ENCODE results near the gene UQCC3. TPM values are rescaled to one million over a fixed set of nuclear protein-coding genes. Genes with fewer than 3 reads are reported as not detected.

UQCC3 gene
- total and polyA plus RNA-seq, 9 of the 15 experiments (the other 6 are each of a cell fraction or from before 2014, with no cell fraction given) = 3.3 to 44.3 (median 8.0) TPM

DNA sequence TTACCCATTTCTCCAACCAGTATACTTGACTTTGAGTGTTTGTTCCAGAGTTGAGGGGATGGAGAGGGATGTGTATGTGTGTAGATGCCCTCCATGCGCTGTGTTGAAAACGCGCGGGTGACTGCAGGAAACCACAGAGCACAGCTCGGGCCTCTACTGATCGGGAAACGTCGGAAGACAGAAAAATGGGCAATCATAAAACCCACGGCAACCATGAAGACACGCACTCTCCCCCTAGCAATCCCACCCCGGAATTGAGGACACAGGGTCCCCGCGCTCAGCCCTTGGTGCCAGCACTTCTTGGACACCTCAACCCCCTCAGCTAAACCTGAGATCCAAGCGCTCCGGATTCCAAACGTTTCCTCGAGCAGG lies 251 bp upstream of the UQCC3 start (continued):
- TF ChIP-seq RBM34 (IDR thresholded peaks at IDR 0.05; ENCODE audit: borderline replicate concordance, insufficient read depth, low read length) (no peak), MYC (IDR thresholded peaks at IDR 0.05; ENCODE audit: low read depth, low read length) (peak; percentile 65; the same call in 1 of the 2 replicates), MYC (CRISPR knock-in tag; IDR thresholded peaks at IDR 0.05; ENCODE audit: borderline replicate concordance, low read depth) (no peak), MTA2 (IDR thresholded peaks at IDR 0.05; ENCODE audit: low read depth) (no peak), ZNF224 (CRISPR knock-in tag; IDR thresholded peaks at IDR 0.05) (no peak), ZBTB17 (CRISPR knock-in tag; IDR thresholded peaks at IDR 0.05) (no peak), ZNF695 (CRISPR knock-in tag; IDR thresholded peaks at IDR 0.05) (no peak), GTF2A2 (tag; IDR thresholded peaks at IDR 0.05) (no peak), COPS2 (conservative IDR thresholded peaks at IDR 0.05) (no peak), HLTF (IDR thresholded peaks at IDR 0.05) (no peak), ZNF175 (CRISPR knock-in tag; IDR thresholded peaks at IDR 0.05; ENCODE audit: low read depth) (no peak), POLR2A (conservative IDR thresholded peaks at IDR 0.05) (no peak), BCL6 (CRISPR knock-in tag; IDR thresholded peaks at IDR 0.05) (no peak), ZNF3 (CRISPR knock-in tag; IDR thresholded peaks at IDR 0.05) (no peak)
- TF ChIP-seq, protein P1, sequence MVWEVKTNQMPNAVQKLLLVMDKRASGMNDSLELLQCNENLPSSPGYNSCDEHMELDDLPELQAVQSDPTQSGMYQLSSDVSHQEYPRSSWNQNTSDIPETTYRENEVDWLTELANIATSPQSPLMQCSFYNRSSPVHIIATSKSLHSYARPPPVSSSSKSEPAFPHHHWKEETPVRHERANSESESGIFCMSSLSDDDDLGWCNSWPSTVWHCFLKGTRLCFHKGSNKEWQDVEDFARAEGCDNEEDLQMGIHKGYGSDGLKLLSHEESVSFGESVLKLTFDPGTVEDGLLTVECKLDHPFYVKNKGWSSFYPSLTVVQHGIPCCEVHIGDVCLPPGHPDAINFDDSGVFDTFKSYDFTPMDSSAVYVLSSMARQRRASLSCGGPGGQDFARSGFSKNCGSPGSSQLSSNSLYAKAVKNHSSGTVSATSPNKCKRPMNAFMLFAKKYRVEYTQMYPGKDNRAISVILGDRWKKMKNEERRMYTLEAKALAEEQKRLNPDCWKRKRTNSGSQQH (CRISPR knock-in tag; IDR thresholded peaks at IDR 0.05) = no peak
- TF ChIP-seq, protein P2, sequence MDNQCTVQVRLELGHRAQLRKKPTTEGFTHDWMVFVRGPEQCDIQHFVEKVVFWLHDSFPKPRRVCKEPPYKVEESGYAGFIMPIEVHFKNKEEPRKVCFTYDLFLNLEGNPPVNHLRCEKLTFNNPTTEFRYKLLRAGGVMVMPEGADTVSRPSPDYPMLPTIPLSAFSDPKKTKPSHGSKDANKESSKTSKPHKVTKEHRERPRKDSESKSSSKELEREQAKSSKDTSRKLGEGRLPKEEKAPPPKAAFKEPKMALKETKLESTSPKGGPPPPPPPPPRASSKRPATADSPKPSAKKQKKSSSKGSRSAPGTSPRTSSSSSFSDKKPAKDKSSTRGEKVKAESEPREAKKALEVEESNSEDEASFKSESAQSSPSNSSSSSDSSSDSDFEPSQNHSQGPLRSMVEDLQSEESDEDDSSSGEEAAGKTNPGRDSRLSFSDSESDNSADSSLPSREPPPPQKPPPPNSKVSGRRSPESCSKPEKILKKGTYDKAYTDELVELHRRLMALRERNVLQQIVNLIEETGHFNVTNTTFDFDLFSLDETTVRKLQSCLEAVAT (IDR thresholded peaks at IDR 0.05) = peak in 1 of 2 experiments; percentile 75; a peak in 1 of 4 replicates
- TF ChIP-seq, protein P3, sequence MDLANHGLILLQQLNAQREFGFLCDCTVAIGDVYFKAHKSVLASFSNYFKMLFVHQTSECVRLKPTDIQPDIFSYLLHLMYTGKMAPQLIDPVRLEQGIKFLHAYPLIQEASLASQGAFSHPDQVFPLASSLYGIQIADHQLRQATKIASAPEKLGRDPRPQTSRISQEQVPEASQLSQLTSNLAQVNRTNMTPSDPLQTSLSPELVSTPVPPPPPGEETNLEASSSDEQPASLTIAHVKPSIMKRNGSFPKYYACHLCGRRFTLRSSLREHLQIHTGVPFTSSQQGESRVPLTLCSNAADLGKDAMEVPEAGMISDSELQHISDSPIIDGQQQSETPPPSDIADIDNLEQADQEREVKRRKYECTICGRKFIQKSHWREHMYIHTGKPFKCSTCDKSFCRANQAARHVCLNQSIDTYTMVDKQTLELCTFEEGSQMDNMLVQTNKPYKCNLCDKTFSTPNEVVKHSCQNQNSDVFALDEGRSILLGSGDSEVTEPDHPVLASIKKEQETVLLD (IDR thresholded peaks at IDR 0.05) = no peak
- TF ChIP-seq, protein P4, sequence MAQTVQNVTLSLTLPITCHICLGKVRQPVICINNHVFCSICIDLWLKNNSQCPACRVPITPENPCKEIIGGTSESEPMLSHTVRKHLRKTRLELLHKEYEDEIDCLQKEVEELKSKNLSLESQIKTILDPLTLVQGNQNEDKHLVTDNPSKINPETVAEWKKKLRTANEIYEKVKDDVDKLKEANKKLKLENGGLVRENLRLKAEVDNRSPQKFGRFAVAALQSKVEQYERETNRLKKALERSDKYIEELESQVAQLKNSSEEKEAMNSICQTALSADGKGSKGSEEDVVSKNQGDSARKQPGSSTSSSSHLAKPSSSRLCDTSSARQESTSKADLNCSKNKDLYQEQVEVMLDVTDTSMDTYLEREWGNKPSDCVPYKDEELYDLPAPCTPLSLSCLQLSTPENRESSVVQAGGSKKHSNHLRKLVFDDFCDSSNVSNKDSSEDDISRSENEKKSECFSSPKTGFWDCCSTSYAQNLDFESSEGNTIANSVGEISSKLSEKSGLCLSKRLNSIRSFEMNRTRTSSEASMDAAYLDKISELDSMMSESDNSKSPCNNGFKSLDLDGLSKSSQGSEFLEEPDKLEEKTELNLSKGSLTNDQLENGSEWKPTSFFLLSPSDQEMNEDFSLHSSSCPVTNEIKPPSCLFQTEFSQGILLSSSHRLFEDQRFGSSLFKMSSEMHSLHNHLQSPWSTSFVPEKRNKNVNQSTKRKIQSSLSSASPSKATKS (CRISPR knock-in tag; IDR thresholded peaks at IDR 0.05) = 0 out of 2 replicates have a peak, but pooled peaks have one; percentile 62
- TF ChIP-seq, protein P5, sequence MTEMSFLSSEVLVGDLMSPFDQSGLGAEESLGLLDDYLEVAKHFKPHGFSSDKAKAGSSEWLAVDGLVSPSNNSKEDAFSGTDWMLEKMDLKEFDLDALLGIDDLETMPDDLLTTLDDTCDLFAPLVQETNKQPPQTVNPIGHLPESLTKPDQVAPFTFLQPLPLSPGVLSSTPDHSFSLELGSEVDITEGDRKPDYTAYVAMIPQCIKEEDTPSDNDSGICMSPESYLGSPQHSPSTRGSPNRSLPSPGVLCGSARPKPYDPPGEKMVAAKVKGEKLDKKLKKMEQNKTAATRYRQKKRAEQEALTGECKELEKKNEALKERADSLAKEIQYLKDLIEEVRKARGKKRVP (CRISPR knock-in tag; IDR thresholded peaks at IDR 0.05) = no peak
